CD4-positive, alpha-beta T cell (primary cell): ENCODE results near the gene ELFN1. TPM values are rescaled to one million over a fixed set of nuclear protein-coding genes. Genes with fewer than 3 reads are reported as not detected.
A peak's percentile ranks its signal among the peaks of the same experiment; 100 is the strongest.

Source experiments
- ATAC-seq: fragments of 200-7000 bp; cut with Tn5 transposase; one replicate; pipeline ENCODE4 v1.10.0; 2022; ENCODE audit warnings: mild to moderate bottlenecking; ENCODE audit not compliant: poor library complexity
- CTCF ChIA-PET: fragments of 350-600 bp; sonication (Branson Sonifier 250); formaldehyde crosslinking; loops from one replicate; lab custom pipeline; 2021; ENCODE audit warnings: antibody characterized with exemption, inconsistent platforms; lab: Charles Lee
- POLR2A ChIA-PET: fragments of 350-600 bp; sonication (Branson Sonifier 250); formaldehyde crosslinking; loops from one replicate; lab custom pipeline; 2021; ENCODE audit warnings: antibody characterized with exemption, inconsistent platforms; lab: Charles Lee
- DNase-seq, 14 experiments: peaks; one replicate each; pipeline ENCODE4 v3.0.0-alpha.2; 2013 to 2020; ENCODE audit warnings: mixed read lengths in 2 of 14
- H3K27ac ChIP-seq, 2 donors: one replicate each; pipeline versions ENCODE4 v1.5.1 to v1.7.0; 2013; ENCODE audit warnings: low read length in 2 of 2, low read depth in 1 of 2, mild to moderate bottlenecking in 1 of 2
- H3K27me3 ChIP-seq, 2 experiments: 1 replicate in 1 of 2; 2 replicates in 1 of 2; pipeline versions ENCODE4 v1.6.1 to v1.7.0; 2013; ENCODE audit warnings: low read length in 2 of 2, control low read depth in 1 of 2, mild to moderate bottlenecking in 1 of 2, moderate library complexity in 1 of 2; ENCODE audit not compliant: insufficient read depth in 2 of 2, control insufficient read depth in 1 of 2
- H3K36me3 ChIP-seq: one replicate; pipeline ENCODE4 v1.6.1; 2013; ENCODE audit warnings: low read length, control low read depth; ENCODE audit not compliant: insufficient read depth
- H3K4me1 ChIP-seq: one replicate; pipeline ENCODE4 v1.6.1; 2013; ENCODE audit warnings: low read length, control low read depth; ENCODE audit not compliant: insufficient read depth
- H3K4me3 ChIP-seq: one replicate; pipeline ENCODE4 v1.5.1; 2013; ENCODE audit warnings: mild to moderate bottlenecking, low read length, moderate library complexity
- H3K9me3 ChIP-seq, 2 experiments: 1 replicate in 1 of 2; 2 replicates in 1 of 2; pipeline versions ENCODE4 v1.6.1 to v1.7.0; 2013; ENCODE audit warnings: low read length in 2 of 2, mild to moderate bottlenecking in 2 of 2, control low read depth in 1 of 2, moderate library complexity in 1 of 2; ENCODE audit not compliant: control insufficient read depth in 1 of 2, insufficient read depth in 1 of 2
- H3K27ac Mint-ChIP-seq: one replicate; pipeline ENCODE4 v1.8.0; 2020; ENCODE audit warnings: mixed read lengths
- H3K27me3 Mint-ChIP-seq: one replicate; pipeline ENCODE4 v1.8.0; 2021; ENCODE audit warnings: mixed read lengths
- H3K36me3 Mint-ChIP-seq: one replicate; pipeline ENCODE4 v1.8.0; 2021; ENCODE audit warnings: low read depth, mixed read lengths
- H3K4me1 Mint-ChIP-seq: one replicate; pipeline ENCODE4 v1.8.0; 2021; ENCODE audit warnings: low read depth, mixed read lengths
- H3K4me3 Mint-ChIP-seq: one replicate; pipeline ENCODE4 v1.8.0; 2020; ENCODE audit warnings: mild to moderate bottlenecking, mixed read lengths
- H3K9me3 Mint-ChIP-seq: one replicate; pipeline ENCODE4 v1.8.0; 2020; ENCODE audit warnings: mixed read lengths
- CTCF ChIP-seq: fragments of 200-600 bp; IDR thresholded peaks from one replicate; pipeline ENCODE4 v1.8.0; 2022; ENCODE audit warnings: antibody characterized with exemption, mild to moderate bottlenecking
- intact Hi-C, 2 experiments: fragments of 100-400 bp; cut with DNase I in 1 of 2; cut with micrococcal nuclease in 1 of 2; formaldehyde crosslinking; loops; one replicate each; pipeline versions ENCODE4 v1.15.1 to v1.9.0; 2023 to 2025; cut with DNase I, micrococcal nuclease
- total RNA-seq, 174 experiments: library from RNA in 2 of 174; stranded (reverse) in 2 of 174; gene quantifications; one replicate each; pipeline ENCODE4 v1.2.3 and lab custom pipeline; 2021 to 2026

Gene ELFN1
- total RNA-seq, 2 experiments from 2014 or later: not detected

GRCh38 chr7:1702652-1703051, 32.6 kb downstream of the ELFN1 start:
- intact Hi-C loops: no loop called here
- no peak for ATAC-seq
- no peaks in the 10 kb centered on the region for H3K36me3 ChIP-seq
- ChIA-PET POLR2A (no interaction called here), CTCF (no interaction called here)
- Mint-ChIP-seq H3K27ac (no peak overlapping the region), H3K36me3 (no peaks in the 10 kb centered on the region), H3K4me3 (no peak overlapping the region), H3K9me3 (no peaks in the 10 kb centered on the region), H3K27me3 (peaks cover 4% of the 10 kb centered on the region), H3K4me1 (peaks cover under 1% of the 10 kb centered on the region)
- no peak for TF ChIP-seq CTCF
- no peaks in the 10 kb centered on the region for H3K4me1 ChIP-seq
- no peak overlapping the region for H3K27ac ChIP-seq
- peaks cover 0 to 8% of the 10 kb centered on the region in 2 experiments for H3K27me3 ChIP-seq
- no peak overlapping the region for H3K4me3 ChIP-seq
- no peak for DNase-seq
- peaks cover 0 to 27% of the 10 kb centered on the region in 2 experiments for H3K9me3 ChIP-seq

GRCh38 chr7:1703441-1703840, 33.4 kb downstream of the ELFN1 start:
- Histone ChIP-seq H3K27ac (no peak overlapping the region), H3K4me1 (no peaks in the 10 kb centered on the region), H3K36me3 (no peaks in the 10 kb centered on the region), H3K27me3 (peaks cover 0 to 8% of the 10 kb centered on the region in 2 experiments), H3K4me3 (no peak overlapping the region), H3K9me3 (peaks cover 0 to 31% of the 10 kb centered on the region in 2 experiments)
- ChIA-PET CTCF (no interaction called here), POLR2A (no interaction called here)
- ATAC-seq (no peak), DNase-seq (peak in 2 of 14 experiments; percentile 1 to 21)
- no peak for TF ChIP-seq CTCF
- Mint-ChIP-seq H3K4me1 (no peaks in the 10 kb centered on the region), H3K4me3 (no peak overlapping the region), H3K9me3 (no peaks in the 10 kb centered on the region), H3K27ac (no peak overlapping the region), H3K36me3 (no peaks in the 10 kb centered on the region), H3K27me3 (peaks cover 4% of the 10 kb centered on the region)
- intact Hi-C loops: no loop called here

- Mint-ChIP-seq H3K27ac (no peak overlapping the region), H3K36me3 (no peaks in the 10 kb centered on the region), H3K4me3 (no peak overlapping the region), H3K27me3 (peaks cover 4% of the 10 kb centered on the region), H3K4me1 (no peaks in the 10 kb centered on the region), H3K9me3 (no peaks in the 10 kb centered on the region)
- ATAC-seq (no peak), DNase-seq (peak in 2 of 14 experiments; percentile 6 to 17)
- H3K27ac ChIP-seq: no peak overlapping the region
- no peaks in the 10 kb centered on the region for H3K36me3 ChIP-seq
- H3K27me3 ChIP-seq: peaks cover 0 to 8% of the 10 kb centered on the region in 2 experiments
- CTCF ChIA-PET: no interaction called here
- H3K9me3 ChIP-seq: peaks cover 2 to 38% of the 10 kb centered on the region in 2 experiments
- no peaks in the 10 kb centered on the region for H3K4me1 ChIP-seq
- POLR2A ChIA-PET: no interaction called here
- H3K4me3 ChIP-seq: no peak overlapping the region
- intact Hi-C loops: no loop called here
- no peak for TF ChIP-seq CTCF
Observed at GRCh38 chr7:1703871-1704810, 34.1 kb downstream of the ELFN1 start.
